BJ (cell line): Measurements from ENCODE around the gene SCUBE3. TPM values are rescaled to one million over a fixed set of nuclear protein-coding genes. Genes with fewer than 3 reads are reported as not detected.

Experiments
- CTCF ChIA-PET: fragments of 350-600 bp; formaldehyde crosslinking; extraction: SDS; loops from one replicate; lab custom pipeline; 2021; ENCODE audit warnings: antibody characterized with exemption, inconsistent platforms; lab: Yijun Ruan, JAX
- POLR2A ChIA-PET: fragments of 300-600 bp; sonication (Branson Sonifier 250); formaldehyde crosslinking; extraction: SDS; loops from one replicate; lab custom pipeline; 2021; ENCODE audit warnings: antibody characterized with exemption; lab: Charles Lee
- DNase-seq: peaks from one replicate; pipeline ENCODE4 v3.0.0-alpha.2; 2011; ENCODE audit warnings: low read depth
- H3K27me3 ChIP-seq: 2 replicates; pipeline ENCODE4 v1.6.0; 2011; ENCODE audit warnings: low read length; ENCODE audit not compliant: control insufficient read depth, insufficient read depth
- H3K36me3 ChIP-seq: 2 replicates; pipeline ENCODE4 v1.5.1; 2011; ENCODE audit warnings: low read length; ENCODE audit not compliant: control insufficient read depth, insufficient read depth
- H3K4me3 ChIP-seq: 2 replicates; pipeline ENCODE4 v1.5.1; 2011; ENCODE audit warnings: low read depth, mild to moderate bottlenecking, control low read depth, low read length
- CTCF ChIP-seq: IDR thresholded peaks from 2 replicates; pipeline ENCODE4 v1.5.1; 2011; ENCODE audit warnings: low read depth, mild to moderate bottlenecking, control low read depth, inconsistent platforms, low read length, moderate library complexity; ENCODE audit not compliant: insufficient read depth
- polyA plus RNA-seq: library from polyadenylated mRNA; depleted of rRNA; stranded (reverse); fragments of >200 nt; gene quantifications from 2 replicates; pipeline ENCODE4 v1.2.3, GENCODE V29; 2011

The SCUBE3 gene
- polyA plus RNA-seq, 1 experiment, result 13.1 TPM

DNA sequence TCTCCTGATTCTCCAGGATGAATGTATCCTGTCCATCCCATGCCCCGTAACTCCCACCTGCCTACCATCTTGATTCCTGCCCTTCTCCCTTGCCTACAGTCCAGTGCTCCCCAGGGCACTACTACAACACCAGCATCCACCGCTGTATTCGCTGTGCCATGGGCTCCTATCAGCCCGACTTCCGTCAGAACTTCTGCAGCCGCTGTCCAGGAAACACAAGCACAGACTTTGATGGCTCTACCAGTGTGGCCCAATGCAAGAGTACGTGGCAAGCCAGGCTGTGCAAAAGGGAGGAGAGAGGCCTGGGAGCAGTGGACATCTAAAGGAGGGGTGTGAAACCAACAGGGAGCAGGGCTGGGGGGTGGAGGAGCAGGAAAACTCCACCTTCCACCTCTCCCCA lies 30.8 kb downstream of the SCUBE3 start:
- CTCF ChIA-PET, result interaction anchor here (5.3 kb wide), 1 partner anchor 97 kb away, joined by 19 read pairs; no protein-coding TSS in a partner anchor
- no peak for DNase-seq
- Histone ChIP-seq H3K4me3 (no peak overlapping the region), H3K36me3 (peaks cover 7% of the 10 kb centered on the region), H3K27me3 (no peaks in the 10 kb centered on the region)
- POLR2A ChIA-PET, result no interaction called here
- TF ChIP-seq CTCF, result no peak

DNA sequence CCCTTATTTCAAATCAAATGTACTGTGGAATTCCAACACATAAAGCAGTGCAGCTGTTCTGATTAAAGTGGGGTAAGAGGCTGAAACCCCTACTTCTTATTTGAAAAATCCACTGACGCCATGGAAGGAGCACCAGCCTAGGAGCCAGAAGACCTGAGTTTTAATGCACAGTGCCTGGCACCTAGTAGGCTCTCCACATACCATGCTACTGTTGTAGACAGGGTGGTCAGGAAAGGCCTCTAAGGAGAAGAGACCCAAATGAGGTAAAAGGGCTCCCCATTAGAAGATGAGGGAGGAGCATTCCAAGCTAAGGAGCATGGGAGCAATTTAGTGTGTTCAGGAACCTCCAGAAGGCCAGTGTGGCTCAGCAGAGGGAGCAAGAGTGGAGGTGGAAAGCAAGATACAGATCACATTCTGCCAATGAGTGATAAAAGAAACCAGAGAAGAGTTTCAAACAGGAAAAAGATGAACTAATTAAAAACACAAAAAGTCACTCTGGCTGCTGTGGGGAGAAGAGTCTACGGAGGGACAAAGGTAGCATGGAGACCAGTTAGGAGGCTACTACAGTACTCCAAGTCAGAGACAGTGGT lies 34.0 kb downstream of the SCUBE3 start:
- ChIA-PET POLR2A (interaction anchor here (1.0 kb wide), 1 partner anchor 12 kb away, joined by 3 read pairs; the partner anchor contains the start of gene ZNF76), CTCF (interaction anchor here (0.7 to 5.3 kb wide), 5 partner anchors 10 to 1260 kb away, joined by 3 to 19 read pairs (median 7); no protein-coding TSS in a partner anchor)
- Histone ChIP-seq H3K36me3 (peaks cover 7% of the 10 kb centered on the region), H3K27me3 (no peaks in the 10 kb centered on the region), H3K4me3 (no peak overlapping the region)
- no peak for DNase-seq
- TF ChIP-seq CTCF, result peak; percentile 11; the same call in 1 of the 2 replicates

GRCh38 chr6:35248300-35248699 lies 34.5 kb downstream of the SCUBE3 start:
- H3K36me3 ChIP-seq, result peaks cover 6% of the 10 kb centered on the region
- no peak for TF ChIP-seq CTCF
- POLR2A ChIA-PET, result interaction anchor here (1.0 kb wide), 1 partner anchor 11 kb away, joined by 3 read pairs; the partner anchor contains the start of gene ZNF76
- no peaks in the 10 kb centered on the region for H3K27me3 ChIP-seq
- CTCF ChIA-PET, result interaction anchor here (1.8 to 5.3 kb wide), 4 partner anchors 10 to 101 kb away, joined by 7 to 19 read pairs (median 8); no protein-coding TSS in a partner anchor
- DNase-seq, result no peak
- H3K4me3 ChIP-seq, result no peak overlapping the region

DNA sequence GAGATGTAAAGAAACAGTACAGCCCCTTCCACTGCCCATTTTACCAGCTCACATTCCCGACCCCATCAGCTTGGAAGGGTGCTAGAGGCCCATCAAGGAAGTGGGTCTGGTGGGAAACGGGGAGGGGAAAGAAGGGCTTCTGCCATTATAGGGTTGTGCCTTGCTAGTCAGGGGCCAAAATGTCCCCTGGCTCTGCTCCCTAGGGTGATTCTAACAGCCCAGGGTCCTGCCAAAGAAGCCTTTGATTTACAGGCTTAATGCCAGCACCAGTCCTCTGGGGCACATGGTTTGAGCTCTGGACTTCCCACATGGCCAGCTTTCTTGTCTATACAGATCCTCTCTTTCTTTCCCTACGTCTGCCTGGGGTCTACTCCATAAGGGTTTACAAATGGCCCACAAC lies 35.2 kb downstream of the SCUBE3 start:
- no peak for DNase-seq
- no peak overlapping the region for H3K4me3 ChIP-seq
- POLR2A ChIA-PET, result interaction anchor here (1.0 kb wide), 1 partner anchor 10 kb away, joined by 3 read pairs; the partner anchor contains the start of gene ZNF76

More for the DNA sequence above, 35.2 kb downstream of the SCUBE3 start:
- no peaks in the 10 kb centered on the region for H3K27me3 ChIP-seq
- CTCF ChIA-PET, result interaction anchor here (1.2 to 5.4 kb wide), 6 partner anchors 8 to 102 kb away, joined by 3 to 43 read pairs (median 8); no protein-coding TSS in a partner anchor
- TF ChIP-seq CTCF, result no peak
- peaks cover 4% of the 10 kb centered on the region for H3K36me3 ChIP-seq
